ENCODE results near the gene RMI1.
"Not testable (repeated sequence)": the region's sequence is repeated elsewhere in the genome, so short reads cannot be mapped to it uniquely, and the experiment has no call there.

Gene RMI1

GRCh38 chr9:84007662-84008061 lies 27.1 kb downstream of the RMI1 start:
- no peak for DNase-seq (ENCODE audit: low spot score)

GRCh38 chr9:84024041-84024575 lies 43.5 kb downstream of the RMI1 start:
- peak; percentile 18 for DNase-seq (ENCODE audit: low spot score)

GRCh38 chr9:84027201-84027600 lies 46.6 kb downstream of the RMI1 start:
- no peak for DNase-seq (ENCODE audit: low spot score)

- no peak for DNase-seq (ENCODE audit: low spot score)
Measured at GRCh38 chr9:84031534-84031933, 50.9 kb downstream of the RMI1 start.

- not testable (repeated sequence) for DNase-seq (ENCODE audit: low spot score)
Measured at GRCh38 chr9:84041857-84042256, 61.3 kb downstream of the RMI1 start.

GRCh38 chr9:84045481-84046097 lies 65.0 kb downstream of the RMI1 start:
- DNase-seq (ENCODE audit: low spot score), result no peak
